T-cell (primary cell): ENCODE data around the gene INPP5E. TPM values are rescaled to one million over a fixed set of nuclear protein-coding genes. Genes with fewer than 3 reads are reported as not detected.

Experiments used
- ATAC-seq, 4 experiments: fragments of 200-7000 bp in 3 of 4; fragments of 150-1000 bp in 1 of 4; cut with Tn5 transposase; replicated peaks in 1 of 4; 1 replicate in 3 of 4; 2 replicates in 1 of 4; pipeline ENCODE4 v1.10.0; 2021; ENCODE audit warnings: moderate library complexity in 3 of 4, mild to moderate bottlenecking in 2 of 4, moderate number of reproducible peaks in 1 of 4
- CTCF ChIA-PET, 2 donors: fragments of 300-600 bp; sonication (Branson Sonifier 250); formaldehyde crosslinking; loops; one replicate each; lab custom pipeline; 2022; ENCODE audit warnings: antibody characterized with exemption in 2 of 2; lab: Charles Lee
- POLR2A ChIA-PET, 2 donors: fragments of 300-600 bp; sonication (Branson Sonifier 250); formaldehyde crosslinking; loops; one replicate each; lab custom pipeline; 2022; ENCODE audit warnings: antibody characterized with exemption in 2 of 2; lab: Charles Lee
- DNase-seq, 35 experiments: peaks; one replicate each; pipeline versions ENCODE4 v3.0.0 to v3.0.0-alpha.2; 2013 to 2023
- H3K27ac ChIP-seq: one replicate; pipeline ENCODE4 v1.5.1; 2013; ENCODE audit warnings: low read length
- H3K27me3 ChIP-seq, 2 experiments: replicated peaks in 1 of 2; 1 replicate in 1 of 2; 2 replicates in 1 of 2; pipeline versions ENCODE4 v1.6.1 to v1.7.0; 2013; ENCODE audit warnings: low read length in 1 of 2, mixed read lengths in 1 of 2; ENCODE audit not compliant: control insufficient read depth in 2 of 2, insufficient read depth in 2 of 2; ENCODE audit errors: extremely low read depth in 1 of 2
- H3K36me3 ChIP-seq, 2 donors: 1 replicate in 1 of 2; 2 replicates in 1 of 2; pipeline versions ENCODE4 v1.6.1 to v1.7.0; 2013; ENCODE audit warnings: low read length in 1 of 2; ENCODE audit not compliant: control insufficient read depth in 2 of 2, insufficient read depth in 1 of 2; ENCODE audit errors: extremely low read depth in 1 of 2
- H3K4me1 ChIP-seq, 2 experiments: 1 replicate in 1 of 2; 2 replicates in 1 of 2; pipeline versions ENCODE4 v1.6.1 to v1.7.0; 2013; ENCODE audit warnings: low read length in 2 of 2, mixed read lengths in 1 of 2; ENCODE audit not compliant: insufficient read depth in 2 of 2, control insufficient read depth in 1 of 2; ENCODE audit errors: extremely low read depth in 1 of 2
- H3K4me3 ChIP-seq, 2 donors: 1 replicate in 1 of 2; 2 replicates in 1 of 2; pipeline versions ENCODE4 v1.5.1 to v1.7.0; 2013; ENCODE audit warnings: mild to moderate bottlenecking in 2 of 2, low read length in 1 of 2, moderate library complexity in 1 of 2; ENCODE audit not compliant: control insufficient read depth in 1 of 2; ENCODE audit errors: extremely low read depth in 1 of 2
- H3K9me3 ChIP-seq: 2 replicates; pipeline ENCODE4 v1.7.0; 2013
- H3K27ac Mint-ChIP-seq, 2 donors: one replicate each; pipeline ENCODE4 v1.8.0; 2020 to 2021; ENCODE audit warnings: mild to moderate bottlenecking in 2 of 2, mixed read lengths in 2 of 2
- H3K27me3 Mint-ChIP-seq, 2 donors: one replicate each; pipeline ENCODE4 v1.8.0; 2021 to 2022; ENCODE audit warnings: mixed read lengths in 2 of 2
- H3K36me3 Mint-ChIP-seq: one replicate; pipeline ENCODE4 v1.8.0; 2021; ENCODE audit warnings: mixed read lengths
- H3K4me1 Mint-ChIP-seq, 3 donors: one replicate each; pipeline ENCODE4 v1.8.0; 2020 to 2022; ENCODE audit warnings: mixed read lengths in 3 of 3, mild to moderate bottlenecking in 1 of 3
- H3K4me3 Mint-ChIP-seq, 3 donors: one replicate each; pipeline ENCODE4 v1.8.0; 2020 to 2022; ENCODE audit warnings: mild to moderate bottlenecking in 3 of 3, mixed read lengths in 3 of 3, moderate library complexity in 3 of 3
- H3K9me3 Mint-ChIP-seq, 3 donors: one replicate each; pipeline ENCODE4 v1.8.0; 2020 to 2022; ENCODE audit warnings: mixed read lengths in 3 of 3
- WGBS: methylation state at CpG from one replicate; pipeline ENCODE4 v1.1.5; 2013; ENCODE audit warnings: missing lambda C conversion rate; ENCODE audit not compliant: insufficient coverage; 5-methylcytosine and 5-hydroxymethylcytosine counted together
- total RNA-seq, 35 experiments: library from RNA in 6 of 35; stranded (reverse) in 6 of 35; fragments of 120-200 nt in 1 of 35; gene quantifications; one replicate each; pipeline versions ENCODE4 v1.2.1 to v1.2.4 and lab custom pipeline; 2013 to 2026

The INPP5E gene
- total RNA-seq, 5 donors from 2014 or later (not counting 1 experiment from before 2014, with no cell fraction given): 16.5 to 35.5 (median 31.8) TPM

DNA sequence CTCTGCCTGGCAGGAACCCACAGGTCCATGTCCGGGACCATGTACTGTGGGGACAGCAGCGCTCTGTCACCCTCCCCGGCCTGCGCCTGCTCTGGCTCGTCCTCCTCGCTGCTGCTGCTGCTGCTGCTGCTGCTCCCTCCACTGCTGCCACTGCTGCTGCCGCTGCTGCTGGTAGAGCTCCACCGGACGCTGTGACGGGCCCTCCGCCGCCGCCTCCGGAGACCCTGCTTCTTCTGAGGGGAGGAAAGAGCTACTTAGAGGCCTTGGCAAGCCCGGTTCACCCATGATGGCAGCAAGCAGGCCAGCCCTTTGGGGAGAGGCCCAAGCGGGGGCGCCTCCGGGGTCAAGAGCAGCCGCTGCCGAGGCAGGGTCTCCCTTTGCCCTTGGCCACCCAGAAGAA, 56.2 kb downstream of the INPP5E start:
- Mint-ChIP-seq H3K9me3 (no peaks in the 10 kb centered on the region), H3K36me3 (peaks cover 28% of the 10 kb centered on the region), H3K27ac (no peak overlapping the region), H3K4me3 (no peak overlapping the region), H3K27me3 (no peaks in the 10 kb centered on the region), H3K4me1 (peaks cover 8 to 21% (median 20%) of the 10 kb centered on the region in 3 donors)
- peaks cover 5 to 20% of the 10 kb centered on the region in 2 experiments for H3K4me1 ChIP-seq
- no peaks in the 10 kb centered on the region for H3K27me3 ChIP-seq
- H3K4me3 ChIP-seq: no peak overlapping the region
- DNase-seq (no peak), ATAC-seq (no peak)
- no peak overlapping the region for H3K27ac ChIP-seq
- ChIA-PET CTCF (interaction anchor here in 1 of 2 donors (0.6 kb wide), 1 partner anchor 64 kb away, joined by 6 read pairs; no protein-coding TSS in a partner anchor), POLR2A (no interaction called here)
- H3K36me3 ChIP-seq: peaks cover 19 to 57% of the 10 kb centered on the region in 2 donors
- WGBS: 99% methylated on average over 19 of the region's 20 CpGs
- H3K9me3 ChIP-seq: no peaks in the 10 kb centered on the region

DNA sequence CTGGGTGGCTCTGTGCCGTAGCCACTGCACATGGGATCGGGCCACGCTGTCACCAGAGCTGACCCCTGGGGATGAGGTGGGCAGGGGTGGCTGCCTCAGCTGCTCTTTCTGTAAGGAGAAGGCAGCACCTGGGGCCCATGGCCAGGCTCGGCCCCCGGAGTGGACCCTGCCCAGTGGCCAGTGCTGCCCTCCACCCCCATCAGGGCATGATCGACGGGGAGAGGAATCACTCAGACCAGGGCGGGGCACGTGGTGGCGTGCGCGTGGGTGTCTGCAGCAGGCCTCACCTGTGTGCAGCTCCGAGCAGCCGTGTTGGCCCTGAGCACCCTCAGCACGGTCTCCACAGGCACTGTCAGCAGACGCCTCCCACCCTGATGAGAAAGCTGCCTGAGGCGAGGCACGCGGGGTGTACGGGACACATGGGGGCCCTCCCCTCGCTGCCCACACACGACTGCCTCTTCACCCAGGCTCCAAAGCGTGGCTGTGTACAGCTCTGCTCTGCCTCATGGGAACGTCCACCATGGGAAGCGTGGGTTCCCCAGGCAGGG, 57.6 kb downstream of the INPP5E start:
- Mint-ChIP-seq H3K4me3 (no peak overlapping the region), H3K4me1 (peaks cover 8 to 21% (median 20%) of the 10 kb centered on the region in 3 donors), H3K9me3 (no peaks in the 10 kb centered on the region), H3K36me3 (peaks cover 20% of the 10 kb centered on the region), H3K27ac (no peak overlapping the region), H3K27me3 (no peaks in the 10 kb centered on the region)
- ATAC-seq (no peak), DNase-seq (no peak)
- H3K4me1 ChIP-seq: peaks cover 5 to 20% of the 10 kb centered on the region in 2 experiments
- no peaks in the 10 kb centered on the region for H3K27me3 ChIP-seq
- H3K36me3 ChIP-seq: peaks cover 19 to 47% of the 10 kb centered on the region in 2 donors
- H3K4me3 ChIP-seq: no peak overlapping the region
- ChIA-PET CTCF (interaction anchor here in 1 of 2 donors (0.6 kb wide), 1 partner anchor 15 kb away, joined by 3 read pairs; no protein-coding TSS in a partner anchor), POLR2A (no interaction called here)
- H3K9me3 ChIP-seq: no peaks in the 10 kb centered on the region
- 91% methylated on average over 24 of the region's 25 CpGs for WGBS
- H3K27ac ChIP-seq: no peak overlapping the region

DNA sequence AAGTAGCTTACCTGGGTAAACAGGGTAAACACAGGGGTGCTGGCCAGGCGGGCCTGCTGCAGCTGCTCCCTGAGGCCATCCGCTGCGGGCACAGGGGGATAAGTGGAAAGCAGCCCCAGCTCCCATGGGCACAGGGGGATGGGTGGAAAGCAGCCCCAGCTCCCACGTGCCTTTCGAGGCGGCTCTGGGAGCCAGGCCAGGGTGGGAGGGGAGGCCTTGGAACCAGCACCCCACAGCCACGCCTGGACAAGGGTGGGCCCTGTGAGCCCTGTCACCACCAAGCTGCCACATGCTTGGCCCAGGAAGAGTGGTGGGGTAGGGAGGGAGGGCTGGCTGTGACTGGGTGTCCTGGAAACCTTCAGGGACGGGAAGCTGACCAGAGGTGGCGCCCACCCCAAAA, 58.3 kb downstream of the INPP5E start:
- Mint-ChIP-seq H3K27me3 (no peaks in the 10 kb centered on the region), H3K4me1 (peaks cover 8 to 21% (median 20%) of the 10 kb centered on the region in 3 donors), H3K27ac (no peak overlapping the region), H3K36me3 (peaks cover 20% of the 10 kb centered on the region), H3K4me3 (no peak overlapping the region), H3K9me3 (no peaks in the 10 kb centered on the region)
- H3K27me3 ChIP-seq: no peaks in the 10 kb centered on the region
- H3K4me1 ChIP-seq: peaks cover 5 to 20% of the 10 kb centered on the region in 2 experiments
- ATAC-seq (no peak), DNase-seq (no peak)
- 100% methylated on average over 7 of the region's 9 CpGs for WGBS
- H3K27ac ChIP-seq: no peak overlapping the region
- CTCF ChIA-PET: interaction anchor here in 1 of 2 donors (0.6 kb wide), 1 partner anchor 16 kb away, joined by 3 read pairs; no protein-coding TSS in a partner anchor
- H3K9me3 ChIP-seq: no peaks in the 10 kb centered on the region
- H3K4me3 ChIP-seq: no peak overlapping the region
- H3K36me3 ChIP-seq: peaks cover 19 to 42% of the 10 kb centered on the region in 2 donors
- POLR2A ChIA-PET: interaction anchor here in 1 of 2 donors (0.7 kb wide), 1 partner anchor 13 kb away, joined by 4 read pairs; no protein-coding TSS in a partner anchor

DNA sequence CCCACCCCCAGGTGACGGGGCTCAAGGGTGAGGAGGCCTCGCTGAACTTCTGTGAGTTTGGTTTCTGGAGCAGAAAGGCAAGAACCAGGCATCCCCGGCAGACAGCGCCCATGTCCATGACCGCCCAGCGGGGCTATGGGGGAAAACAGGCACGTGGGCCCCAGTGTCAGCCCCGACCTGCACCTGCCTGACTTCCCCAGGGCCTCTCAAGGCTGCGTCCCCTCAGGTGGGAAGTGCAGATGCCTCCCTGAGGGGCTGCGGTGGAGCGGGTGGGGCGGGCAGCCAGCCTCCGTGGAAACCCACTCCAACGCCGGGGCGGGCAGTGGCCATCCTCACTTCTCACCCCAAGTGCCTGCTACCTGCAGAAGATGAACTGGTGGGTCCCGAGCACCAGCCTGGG, 59.3 kb downstream of the INPP5E start:
- 94% methylated on average over 15 of the region's 17 CpGs for WGBS
- H3K4me3 Mint-ChIP-seq: no peak overlapping the region

DNA sequence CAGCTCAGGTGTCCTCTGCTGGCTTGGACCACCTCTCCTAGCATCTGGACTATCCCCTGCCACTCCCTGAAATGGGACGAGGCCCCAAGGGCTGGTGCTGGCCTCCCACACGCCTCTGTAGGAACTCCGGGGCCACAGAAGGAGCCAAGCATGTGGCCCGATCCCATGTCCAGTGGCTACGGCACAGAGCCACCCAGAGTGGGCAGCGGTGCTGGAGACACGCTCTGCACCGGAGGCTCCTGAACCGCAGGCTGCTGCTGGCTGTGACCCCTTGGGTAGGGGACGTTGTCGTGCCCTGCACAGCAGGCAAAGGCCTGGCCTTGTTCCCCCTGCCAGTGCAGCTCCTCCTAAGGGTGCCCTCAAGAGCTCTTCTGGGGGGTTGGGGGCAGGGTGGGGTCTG, 59.8 kb downstream of the INPP5E start:
- ChIA-PET CTCF (no interaction called here), POLR2A (no interaction called here)
- no peaks in the 10 kb centered on the region for H3K27me3 Mint-ChIP-seq
- 92% methylated on average over 8 of the region's 11 CpGs for WGBS
- no peak for ATAC-seq
- peaks cover 24 to 42% of the 10 kb centered on the region in 2 donors for H3K36me3 ChIP-seq
- H3K36me3 Mint-ChIP-seq: peaks cover 11% of the 10 kb centered on the region
- no peak overlapping the region for H3K4me3 ChIP-seq
- peaks cover 2 to 11% of the 10 kb centered on the region in 2 experiments for H3K4me1 ChIP-seq
- H3K27me3 ChIP-seq: no peaks in the 10 kb centered on the region
- H3K27ac Mint-ChIP-seq: no peak overlapping the region
- no peaks in the 10 kb centered on the region for H3K9me3 Mint-ChIP-seq
- no peaks in the 10 kb centered on the region for H3K9me3 ChIP-seq
- no peak for DNase-seq
- peaks cover 4 to 8% (median 6%) of the 10 kb centered on the region in 3 donors for H3K4me1 Mint-ChIP-seq
- no peak overlapping the region for H3K4me3 Mint-ChIP-seq
- H3K27ac ChIP-seq: no peak overlapping the region

More for the DNA sequence above, 59.3 kb downstream of the INPP5E start:
- no peaks in the 10 kb centered on the region for H3K9me3 ChIP-seq
- peaks cover 20 to 42% of the 10 kb centered on the region in 2 donors for H3K36me3 ChIP-seq
- POLR2A ChIA-PET: no interaction called here
- DNase-seq (no peak), ATAC-seq (no peak)
- Mint-ChIP-seq H3K9me3 (no peaks in the 10 kb centered on the region), H3K36me3 (peaks cover 14% of the 10 kb centered on the region), H3K27ac (no peak overlapping the region), H3K27me3 (no peaks in the 10 kb centered on the region), H3K4me1 (peaks cover 8 to 13% (median 11%) of the 10 kb centered on the region in 3 donors)
- CTCF ChIA-PET: no interaction called here
- H3K27me3 ChIP-seq: no peaks in the 10 kb centered on the region
- H3K4me1 ChIP-seq: peaks cover 5 to 14% of the 10 kb centered on the region in 2 experiments
- H3K27ac ChIP-seq: no peak overlapping the region
- no peak overlapping the region for H3K4me3 ChIP-seq

DNA sequence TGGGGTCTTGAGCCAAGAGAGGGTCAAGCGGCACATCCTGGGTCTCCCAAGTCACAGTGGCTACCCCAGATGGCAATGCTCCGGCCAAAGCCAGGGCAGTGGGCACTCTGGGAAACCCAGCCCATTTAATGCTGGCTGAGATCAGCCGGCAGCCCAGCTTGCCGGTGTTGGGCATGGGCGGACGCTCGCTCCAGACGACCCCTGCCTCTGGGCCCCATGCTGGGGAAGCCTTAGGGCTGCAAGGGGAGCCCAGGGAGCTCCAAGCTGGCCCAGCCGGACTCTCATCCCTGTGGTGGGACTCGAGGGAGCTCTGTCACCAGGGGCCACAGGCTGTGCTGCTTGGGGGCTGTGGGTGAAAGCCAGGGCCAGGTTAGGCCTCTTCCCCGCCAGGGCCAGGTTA, 60.2 kb downstream of the INPP5E start:
- H3K27me3 Mint-ChIP-seq: no peaks in the 10 kb centered on the region
- peaks cover 8% of the 10 kb centered on the region for H3K36me3 Mint-ChIP-seq
- H3K4me1 ChIP-seq: peaks cover 0 to 6% of the 10 kb centered on the region in 2 experiments
- no peak overlapping the region for H3K27ac ChIP-seq
- H3K27me3 ChIP-seq: no peaks in the 10 kb centered on the region
- no peak overlapping the region for H3K4me3 Mint-ChIP-seq
- no peaks in the 10 kb centered on the region for H3K9me3 Mint-ChIP-seq
- ChIA-PET POLR2A (no interaction called here), CTCF (no interaction called here)
- DNase-seq (no peak), ATAC-seq (no peak)
- no peak overlapping the region for H3K4me3 ChIP-seq
- H3K27ac Mint-ChIP-seq: no peak overlapping the region
- no peaks in the 10 kb centered on the region for H3K9me3 ChIP-seq
- peaks cover 24 to 42% of the 10 kb centered on the region in 2 donors for H3K36me3 ChIP-seq
- H3K4me1 Mint-ChIP-seq: peaks cover 0 to 3% (median 2%) of the 10 kb centered on the region in 3 donors
- over 99% methylated on average over 9 of the region's 11 CpGs for WGBS
